Gastroesophageal sphincter (tissue), 3 donors: ENCODE results near the gene BIVM.

ENCODE experiments used
- CTCF ChIP-seq, 4 experiments: fragments of 200-600 bp in 2 of 4; fragments of 450-650 bp in 2 of 4; sonication (generic) in 1 of 4; IDR thresholded peaks; one replicate each; pipeline ENCODE4 v1.5.1; 2017 to 2019; ENCODE audit warnings: antibody characterized with exemption in 4 of 4, mild to moderate bottlenecking in 2 of 4, moderate library complexity in 2 of 4
- POLR2AphosphoS5 ChIP-seq: sonication (generic); formaldehyde crosslinking; IDR thresholded peaks from one replicate; pipeline ENCODE4 v1.6.1; 2017; ENCODE audit warnings: antibody characterized with exemption

DNA sequence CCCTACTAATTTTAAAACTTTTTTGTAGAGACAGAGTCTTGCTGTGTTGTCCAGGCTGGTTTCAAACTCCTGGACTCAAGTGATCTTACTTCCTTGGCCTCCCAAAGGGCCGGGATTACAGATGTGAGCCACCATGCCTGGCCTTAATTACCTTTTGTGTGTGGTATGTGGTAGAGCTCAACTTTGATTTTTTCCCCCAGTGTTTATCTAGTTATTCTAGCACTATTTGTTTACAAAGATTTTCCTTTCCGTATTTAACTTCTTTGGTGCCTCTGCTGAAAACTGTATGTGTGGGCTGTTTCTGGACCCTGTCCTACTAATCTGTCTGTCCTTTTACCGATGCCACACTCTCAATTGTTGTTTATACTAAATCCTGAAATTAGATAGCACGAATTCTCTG lies 37.6 kb downstream of the BIVM start:
- no peak for TF ChIP-seq POLR2AphosphoS5
- no peak for TF ChIP-seq CTCF (IDR thresholded peaks at IDR 0.05)
